Gastroesophageal sphincter (tissue), 3 donors: Measurements from ENCODE around the gene CCDC61.

Source experiments
- POLR2A ChIP-seq, 2 donors: fragments of 450-650 bp; IDR thresholded peaks; one replicate each; pipeline ENCODE4 v1.6.1; 2017; ENCODE audit warnings: antibody characterized with exemption in 2 of 2, mild to moderate bottlenecking in 2 of 2, moderate library complexity in 1 of 2
- TF ChIP-seq, protein P1 (sequence below), 4 experiments: fragments of 200-600 bp in 2 of 4; fragments of 450-650 bp in 2 of 4; sonication (generic) in 1 of 4; IDR thresholded peaks; one replicate each; pipeline ENCODE4 v1.5.1; 2017 to 2019; ENCODE audit warnings: antibody characterized with exemption in 4 of 4, mild to moderate bottlenecking in 2 of 4, moderate library complexity in 2 of 4

DNA sequence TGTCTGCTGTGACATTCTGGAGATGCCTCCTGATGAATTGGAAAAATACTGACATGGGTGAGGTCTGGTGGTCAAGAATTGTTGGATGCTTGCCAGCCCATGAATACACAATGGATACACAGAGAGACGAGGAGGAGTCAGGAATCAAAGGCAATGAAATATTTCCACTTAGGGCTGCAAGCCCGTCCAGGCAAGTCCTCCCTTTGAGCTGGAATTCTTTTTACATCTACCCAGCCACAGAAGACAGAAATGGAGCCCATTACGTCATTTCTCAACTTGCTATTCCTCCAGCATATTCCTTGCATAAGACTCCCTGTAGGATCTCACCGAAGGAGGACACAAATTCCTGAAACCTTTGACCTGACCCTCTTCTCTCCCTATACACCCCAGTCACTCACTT lies 61.3 kb downstream of the CCDC61 start:
- no peak for TF ChIP-seq POLR2A (IDR thresholded peaks at IDR 0.05)
- TF ChIP-seq, protein P1, sequence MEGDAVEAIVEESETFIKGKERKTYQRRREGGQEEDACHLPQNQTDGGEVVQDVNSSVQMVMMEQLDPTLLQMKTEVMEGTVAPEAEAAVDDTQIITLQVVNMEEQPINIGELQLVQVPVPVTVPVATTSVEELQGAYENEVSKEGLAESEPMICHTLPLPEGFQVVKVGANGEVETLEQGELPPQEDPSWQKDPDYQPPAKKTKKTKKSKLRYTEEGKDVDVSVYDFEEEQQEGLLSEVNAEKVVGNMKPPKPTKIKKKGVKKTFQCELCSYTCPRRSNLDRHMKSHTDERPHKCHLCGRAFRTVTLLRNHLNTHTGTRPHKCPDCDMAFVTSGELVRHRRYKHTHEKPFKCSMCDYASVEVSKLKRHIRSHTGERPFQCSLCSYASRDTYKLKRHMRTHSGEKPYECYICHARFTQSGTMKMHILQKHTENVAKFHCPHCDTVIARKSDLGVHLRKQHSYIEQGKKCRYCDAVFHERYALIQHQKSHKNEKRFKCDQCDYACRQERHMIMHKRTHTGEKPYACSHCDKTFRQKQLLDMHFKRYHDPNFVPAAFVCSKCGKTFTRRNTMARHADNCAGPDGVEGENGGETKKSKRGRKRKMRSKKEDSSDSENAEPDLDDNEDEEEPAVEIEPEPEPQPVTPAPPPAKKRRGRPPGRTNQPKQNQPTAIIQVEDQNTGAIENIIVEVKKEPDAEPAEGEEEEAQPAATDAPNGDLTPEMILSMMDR (IDR thresholded peaks at IDR 0.05), result no peak
